HG02885 (cell line): Measurements from ENCODE around the gene SLC6A9.

Experiments used
- ATAC-seq: cut with Tn5 transposase; IDR thresholded peaks from one replicate; pipeline ENCODE4 v1.9.1; 2021; ENCODE audit warnings: mild to moderate bottlenecking; ENCODE audit not compliant: unreplicated experiment, poor library complexity

SLC6A9 gene

GRCh38 chr1:43990271-43991199 is 40.7 kb downstream of the SLC6A9 start:
- ATAC-seq: no peak

DNA sequence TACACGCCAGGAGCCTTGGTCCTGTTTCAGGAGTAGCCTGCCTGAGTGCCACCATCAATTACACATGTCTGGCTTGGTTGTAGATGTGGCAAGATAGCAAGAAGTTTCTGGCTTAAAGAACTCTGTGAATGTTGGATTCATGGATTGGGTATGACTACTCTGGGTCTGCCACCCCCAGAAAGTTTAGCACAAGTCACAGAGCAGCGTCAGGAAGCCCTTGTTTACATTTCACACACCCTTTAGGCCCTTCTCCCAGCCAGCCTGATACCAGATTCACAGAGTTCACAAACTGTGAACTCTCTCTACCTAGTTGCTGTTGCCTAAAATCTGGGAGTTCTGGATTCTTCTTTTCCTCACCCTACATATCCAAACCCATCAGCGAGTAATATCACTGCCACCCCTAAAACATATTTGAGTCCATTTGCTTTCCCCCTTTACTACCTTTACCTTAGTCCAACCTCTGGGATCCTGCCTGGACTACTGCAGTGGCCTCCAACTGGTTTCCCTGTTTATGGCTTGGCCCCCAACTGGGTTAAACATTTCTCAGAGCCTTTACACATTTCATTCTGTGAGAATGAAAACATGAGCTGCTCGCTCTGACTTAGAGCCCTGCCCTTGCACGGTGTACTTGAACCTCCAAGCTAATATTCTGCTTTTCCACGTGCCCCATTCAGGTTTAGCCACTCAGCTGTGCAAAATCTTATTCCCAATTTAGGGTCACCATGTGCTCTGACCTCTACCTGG is 43.9 kb downstream of the SLC6A9 start:
- ATAC-seq: no peak

GRCh38 chr1:43986712-43987111 is 44.5 kb downstream of the SLC6A9 start:
- ATAC-seq: no peak

DNA sequence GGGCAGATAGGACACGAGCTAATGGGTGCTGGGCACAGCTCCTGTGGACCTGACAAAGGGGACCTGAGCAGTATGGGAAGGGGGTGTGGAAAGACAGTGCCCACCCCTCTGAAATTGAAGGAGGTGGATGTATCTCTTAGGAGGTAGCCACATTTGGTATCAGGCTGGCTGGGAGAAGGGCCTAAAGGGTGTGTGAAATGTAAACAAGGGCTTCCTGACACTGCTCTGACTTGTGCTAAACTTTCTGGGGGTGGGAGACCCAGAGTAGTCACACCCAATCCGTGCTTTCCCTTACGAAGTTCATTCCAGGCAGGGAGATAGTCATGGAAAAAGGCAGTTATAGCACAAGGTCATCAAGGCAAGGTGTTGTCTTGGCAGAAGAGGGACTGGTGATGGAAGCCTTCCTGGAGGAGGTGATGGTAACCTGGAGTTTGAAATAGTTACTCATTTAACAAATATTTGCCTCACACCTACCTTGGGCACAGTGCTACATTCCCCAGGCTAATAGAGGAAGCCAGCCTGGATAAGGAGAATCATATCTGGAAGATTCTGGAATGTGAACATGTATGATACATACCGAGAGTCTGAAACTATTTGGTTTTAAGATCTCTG is 45.2 kb downstream of the SLC6A9 start:
- no peak for ATAC-seq

DNA sequence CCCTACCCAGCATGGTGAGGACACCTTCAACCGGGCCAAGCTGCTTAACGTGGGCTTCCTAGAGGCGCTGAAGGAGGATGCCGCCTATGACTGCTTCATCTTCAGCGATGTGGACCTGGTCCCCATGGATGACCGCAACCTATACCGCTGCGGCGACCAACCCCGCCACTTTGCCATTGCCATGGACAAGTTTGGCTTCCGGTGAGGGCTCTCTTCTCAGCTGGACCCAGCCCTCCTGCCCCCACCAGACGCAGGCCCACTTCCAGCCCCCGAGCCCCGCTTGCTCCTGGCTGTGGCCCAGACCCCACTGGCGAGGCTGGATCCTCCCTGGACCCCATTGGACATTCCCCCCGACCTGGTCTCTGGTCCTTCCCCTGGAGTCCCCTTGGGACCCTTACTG is 46.4 kb downstream of the SLC6A9 start:
- ATAC-seq: no peak

DNA sequence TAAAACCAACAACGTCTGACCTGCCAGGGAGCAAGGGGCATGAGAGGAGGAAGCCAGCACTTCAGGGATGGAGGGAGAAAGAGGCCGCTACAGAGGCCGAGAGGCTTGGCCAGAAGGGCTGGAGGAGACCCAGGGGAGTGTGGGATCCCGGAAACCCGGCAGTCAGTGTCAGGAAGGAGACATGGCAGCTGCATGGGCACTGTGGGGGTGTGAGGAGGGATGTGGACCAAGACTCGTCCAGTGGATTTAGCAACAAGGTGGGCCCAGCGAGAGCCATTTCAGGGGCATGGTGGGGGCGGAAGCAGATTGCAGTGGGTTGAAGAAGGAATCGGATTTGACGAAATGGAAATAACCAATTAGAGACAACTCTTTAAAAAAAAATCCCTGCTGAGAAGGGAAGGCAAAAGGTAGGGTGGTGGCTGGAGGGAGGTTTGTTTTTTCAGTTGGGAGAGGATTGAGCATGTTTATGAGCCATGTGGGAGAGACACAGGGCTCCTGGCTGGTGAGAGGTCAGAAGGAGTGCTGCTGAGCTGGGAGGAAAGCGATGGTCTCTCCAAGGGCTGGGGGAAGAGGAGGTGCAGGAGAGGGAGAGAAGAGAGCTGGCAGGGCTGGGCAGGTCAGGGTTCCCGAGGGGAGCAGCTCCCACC is 47.9 kb downstream of the SLC6A9 start:
- ATAC-seq: no peak

- no peak for ATAC-seq
These were observed 48.5 kb downstream of the SLC6A9 start for GRCh38 chr1:43982808-43983207.

DNA sequence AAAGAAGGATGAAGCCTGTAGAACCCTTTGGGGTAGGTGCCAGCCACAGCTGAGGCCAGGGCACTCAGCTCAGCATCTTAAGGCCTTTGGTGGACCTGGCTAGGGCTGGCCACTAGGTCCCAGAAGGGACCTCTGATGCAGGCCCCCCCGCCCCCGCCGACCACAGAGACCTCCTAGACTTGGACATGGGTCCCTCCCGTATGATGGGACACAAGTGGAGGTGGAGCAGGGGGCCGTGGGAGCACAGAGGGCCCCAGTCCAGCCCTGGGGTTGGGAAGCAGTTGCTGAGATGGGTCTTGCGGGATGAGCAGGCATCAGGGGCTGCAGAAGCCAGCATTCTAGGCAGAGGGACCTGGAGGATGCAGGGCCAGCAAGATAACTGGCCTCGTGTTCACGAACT is 49.0 kb downstream of the SLC6A9 start:
- no peak for ATAC-seq

DNA sequence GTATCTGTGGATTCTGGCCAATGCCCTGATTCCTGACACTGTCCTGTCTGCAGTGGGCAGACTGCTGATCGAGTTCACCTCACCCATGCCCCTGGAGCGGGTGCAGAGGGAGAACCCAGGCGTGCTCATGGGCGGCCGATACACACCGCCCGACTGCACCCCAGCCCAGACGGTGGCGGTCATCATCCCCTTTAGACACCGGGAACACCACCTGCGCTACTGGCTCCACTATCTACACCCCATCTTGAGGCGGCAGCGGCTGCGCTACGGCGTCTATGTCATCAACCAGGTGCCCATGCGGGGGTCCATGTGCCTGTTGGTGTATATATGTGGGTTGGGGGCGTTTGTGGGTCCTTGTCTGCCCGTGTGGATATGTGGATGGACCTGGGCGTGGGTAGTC is 49.6 kb downstream of the SLC6A9 start:
- ATAC-seq: no peak

DNA sequence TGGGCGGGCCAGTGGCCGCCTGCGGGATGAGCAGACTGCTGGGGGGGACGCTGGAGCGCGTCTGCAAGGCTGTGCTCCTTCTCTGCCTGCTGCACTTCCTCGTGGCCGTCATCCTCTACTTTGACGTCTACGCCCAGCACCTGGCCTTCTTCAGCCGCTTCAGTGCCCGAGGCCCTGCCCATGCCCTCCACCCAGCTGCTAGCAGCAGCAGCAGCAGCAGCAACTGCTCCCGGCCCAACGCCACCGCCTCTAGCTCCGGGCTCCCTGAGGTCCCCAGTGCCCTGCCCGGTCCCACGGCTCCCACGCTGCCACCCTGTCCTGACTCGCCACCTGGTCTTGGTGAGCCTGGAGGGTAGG is 50.1 kb downstream of the SLC6A9 start:
- no peak for ATAC-seq

- ATAC-seq: no peak
These were observed 50.8 kb downstream of the SLC6A9 start for GRCh38 chr1:43980255-43981134.

DNA sequence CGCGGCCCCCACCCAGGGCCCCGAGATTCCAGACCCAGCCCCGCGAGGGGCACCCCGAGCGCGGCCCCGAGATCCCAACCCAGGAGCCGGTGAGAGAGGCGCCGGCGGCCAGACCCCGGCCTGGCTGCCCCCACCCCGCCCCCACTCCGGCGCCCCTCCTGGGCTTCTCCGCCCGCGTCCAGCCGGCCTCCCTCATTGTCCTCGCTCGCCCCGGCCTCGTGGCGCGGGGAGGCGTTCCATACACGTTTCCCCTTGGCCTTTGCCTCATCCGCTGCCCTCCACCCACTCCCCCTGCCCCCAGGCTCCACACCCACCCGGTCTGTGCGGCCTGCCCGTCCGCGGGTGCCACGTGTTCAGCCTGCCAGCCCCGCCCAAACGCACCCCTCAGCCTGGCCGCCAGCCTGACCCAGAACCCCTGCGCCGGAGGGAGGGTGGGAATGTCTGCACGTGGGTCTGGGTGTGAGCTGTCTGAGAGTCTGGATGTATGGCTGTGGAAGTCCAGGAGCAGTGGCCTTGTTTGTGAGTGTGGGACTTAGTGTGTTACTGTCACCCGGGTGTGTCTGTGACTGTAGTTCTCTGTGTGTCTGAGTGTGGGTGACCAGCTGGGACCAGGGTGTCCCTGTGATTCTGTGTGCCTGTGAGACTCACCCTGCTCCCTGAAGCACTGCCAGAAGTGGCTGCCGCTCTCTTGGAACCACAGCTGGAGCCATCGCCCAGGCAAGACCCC is 51.6 kb downstream of the SLC6A9 start:
- ATAC-seq: no peak

- ATAC-seq: no peak
These were observed 52.1 kb downstream of the SLC6A9 start for GRCh38 chr1:43979261-43979527.

DNA sequence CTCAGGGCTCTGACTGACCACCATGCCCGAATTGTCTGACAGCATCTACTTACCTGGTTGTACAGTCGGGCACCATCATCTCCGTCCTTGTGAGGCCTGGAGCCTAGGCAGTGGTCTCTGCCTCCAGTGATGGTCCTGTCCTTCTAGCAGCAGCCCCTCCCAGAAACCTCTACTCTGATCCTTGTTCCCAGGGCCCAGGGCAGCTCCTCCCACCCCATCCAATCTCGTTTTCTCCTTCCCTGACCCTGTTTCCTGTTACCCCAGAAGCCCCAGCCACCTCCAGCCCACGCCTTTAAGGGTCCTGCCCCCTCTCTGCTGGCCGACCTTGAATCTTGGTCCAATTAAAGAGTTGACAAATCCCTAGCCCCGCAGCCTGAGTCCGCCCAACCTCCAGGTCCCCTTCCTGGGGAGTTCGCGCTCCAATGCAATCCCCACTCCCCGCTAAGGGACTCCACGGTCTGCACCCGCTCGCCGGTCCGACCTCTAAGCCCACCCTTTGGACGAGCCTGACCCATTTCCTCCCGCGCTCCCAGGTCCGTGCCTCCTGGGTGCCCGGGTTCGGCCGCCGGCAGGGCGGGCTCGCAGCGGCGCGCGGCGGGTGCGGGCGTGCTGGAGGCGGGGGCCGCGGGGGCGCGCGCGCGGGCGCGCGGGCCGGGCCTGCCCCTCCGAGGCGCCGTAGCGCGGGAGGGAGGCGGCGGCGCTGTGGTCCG is 52.6 kb downstream of the SLC6A9 start, which contains the start of gene B4GALT2:
Gene B4GALT2 (plus strand): TSS at position 660 of the 710 bp plus-strand sequence. CDS start 1,951 bp downstream, outside the sequence.
- ATAC-seq: peak; percentile 31

GRCh38 chr1:43978264-43978550 is 53.1 kb downstream of the SLC6A9 start:
- no peak for ATAC-seq

GRCh38 chr1:43977376-43978263 is 53.6 kb downstream of the SLC6A9 start:
- ATAC-seq: no peak

- ATAC-seq: no peak
These were observed 54.4 kb downstream of the SLC6A9 start for GRCh38 chr1:43976890-43977289.

DNA sequence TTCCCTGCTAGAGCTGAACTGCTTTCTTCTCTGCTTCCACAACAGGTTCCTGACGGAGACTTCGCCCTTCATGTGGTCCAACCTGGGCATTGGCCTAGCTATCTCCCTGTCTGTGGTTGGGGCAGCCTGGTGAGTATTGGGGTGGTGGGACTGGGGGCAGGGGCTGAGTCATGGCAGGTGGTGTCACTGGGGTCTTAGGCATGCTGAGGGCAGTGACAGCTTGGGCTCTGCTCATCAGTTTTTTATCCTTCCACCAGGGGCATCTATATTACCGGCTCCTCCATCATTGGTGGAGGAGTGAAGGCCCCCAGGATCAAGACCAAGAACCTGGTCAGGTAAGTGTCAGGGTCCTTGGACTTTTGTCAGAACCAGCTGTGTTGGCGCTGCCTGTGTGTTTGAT is 55.2 kb downstream of the SLC6A9 start:
- ATAC-seq: no peak
